GM12865 (cell line): ENCODE measurements around the gene GPR15LG.
A peak's percentile ranks its signal among the peaks of the same experiment; 100 is the strongest.

Source experiments
- DNase-seq: peaks from one replicate; pipeline ENCODE4 v3.0.0; 2010; ENCODE audit warnings: low read depth
- H3K4me3 ChIP-seq: 2 replicates; pipeline ENCODE4 v1.5.1; 2011; ENCODE audit warnings: mild to moderate bottlenecking, low read depth, low read length, control low read depth
- TF ChIP-seq, protein P1 (sequence below): IDR thresholded peaks from 2 replicates; pipeline ENCODE4 v1.5.1; 2011; ENCODE audit warnings: low read length, control low read depth, low read depth, inconsistent platforms; ENCODE audit not compliant: insufficient read depth; ENCODE audit errors: missing control alignments

Gene GPR15LG

GRCh38 chr10:84204122-84204521 is 30.5 kb downstream of the GPR15LG start:
- peak; percentile 60 for DNase-seq
- no peak overlapping the region for H3K4me3 ChIP-seq
- TF ChIP-seq, protein P1, sequence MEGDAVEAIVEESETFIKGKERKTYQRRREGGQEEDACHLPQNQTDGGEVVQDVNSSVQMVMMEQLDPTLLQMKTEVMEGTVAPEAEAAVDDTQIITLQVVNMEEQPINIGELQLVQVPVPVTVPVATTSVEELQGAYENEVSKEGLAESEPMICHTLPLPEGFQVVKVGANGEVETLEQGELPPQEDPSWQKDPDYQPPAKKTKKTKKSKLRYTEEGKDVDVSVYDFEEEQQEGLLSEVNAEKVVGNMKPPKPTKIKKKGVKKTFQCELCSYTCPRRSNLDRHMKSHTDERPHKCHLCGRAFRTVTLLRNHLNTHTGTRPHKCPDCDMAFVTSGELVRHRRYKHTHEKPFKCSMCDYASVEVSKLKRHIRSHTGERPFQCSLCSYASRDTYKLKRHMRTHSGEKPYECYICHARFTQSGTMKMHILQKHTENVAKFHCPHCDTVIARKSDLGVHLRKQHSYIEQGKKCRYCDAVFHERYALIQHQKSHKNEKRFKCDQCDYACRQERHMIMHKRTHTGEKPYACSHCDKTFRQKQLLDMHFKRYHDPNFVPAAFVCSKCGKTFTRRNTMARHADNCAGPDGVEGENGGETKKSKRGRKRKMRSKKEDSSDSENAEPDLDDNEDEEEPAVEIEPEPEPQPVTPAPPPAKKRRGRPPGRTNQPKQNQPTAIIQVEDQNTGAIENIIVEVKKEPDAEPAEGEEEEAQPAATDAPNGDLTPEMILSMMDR, result peak; percentile 79

GRCh38 chr10:84204610-84205009 is 31.0 kb downstream of the GPR15LG start:
- TF ChIP-seq, protein P1, result no peak
- no peak for DNase-seq
- H3K4me3 ChIP-seq, result no peak overlapping the region

DNA sequence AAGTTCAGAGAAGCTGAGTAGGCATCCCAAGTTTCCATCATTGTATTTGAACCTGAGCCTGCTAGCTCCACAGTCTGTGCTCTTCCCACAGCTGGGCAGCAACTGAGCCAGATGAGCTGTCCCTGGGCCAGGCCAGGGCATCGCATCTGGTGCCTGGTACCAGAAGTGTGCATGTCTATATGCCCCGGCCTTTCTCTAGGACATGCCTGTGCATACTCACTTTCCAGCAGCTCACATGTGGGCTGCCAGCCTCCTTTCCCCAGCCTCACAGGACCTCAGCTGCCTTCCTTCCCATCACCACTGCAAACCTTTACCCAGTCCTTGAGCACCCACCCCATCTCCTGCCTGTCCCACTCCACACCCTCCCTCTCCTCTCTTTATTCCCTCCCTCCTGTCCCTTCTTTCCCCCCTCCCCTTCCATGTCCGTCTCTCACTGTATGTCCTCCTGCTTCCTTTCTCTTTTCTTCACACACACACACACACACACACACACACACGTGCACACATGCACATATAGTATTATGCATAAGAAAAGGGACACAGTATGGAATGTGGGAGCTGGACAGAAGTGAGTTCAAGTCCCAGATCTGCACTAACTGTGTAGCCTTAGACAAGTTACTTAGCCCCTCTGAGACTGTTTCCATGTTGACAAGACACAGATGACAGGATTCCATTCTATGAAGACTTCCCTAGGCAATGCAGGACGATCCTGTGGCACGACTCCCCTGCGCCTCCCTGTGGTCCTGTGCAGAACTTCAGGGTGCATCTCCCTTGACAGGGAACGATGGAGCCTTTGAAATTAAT is 31.6 kb downstream of the GPR15LG start:
- peak; percentile 80 for DNase-seq
- H3K4me3 ChIP-seq, result no peak overlapping the region
- TF ChIP-seq, protein P1, result peak; percentile 97

DNA sequence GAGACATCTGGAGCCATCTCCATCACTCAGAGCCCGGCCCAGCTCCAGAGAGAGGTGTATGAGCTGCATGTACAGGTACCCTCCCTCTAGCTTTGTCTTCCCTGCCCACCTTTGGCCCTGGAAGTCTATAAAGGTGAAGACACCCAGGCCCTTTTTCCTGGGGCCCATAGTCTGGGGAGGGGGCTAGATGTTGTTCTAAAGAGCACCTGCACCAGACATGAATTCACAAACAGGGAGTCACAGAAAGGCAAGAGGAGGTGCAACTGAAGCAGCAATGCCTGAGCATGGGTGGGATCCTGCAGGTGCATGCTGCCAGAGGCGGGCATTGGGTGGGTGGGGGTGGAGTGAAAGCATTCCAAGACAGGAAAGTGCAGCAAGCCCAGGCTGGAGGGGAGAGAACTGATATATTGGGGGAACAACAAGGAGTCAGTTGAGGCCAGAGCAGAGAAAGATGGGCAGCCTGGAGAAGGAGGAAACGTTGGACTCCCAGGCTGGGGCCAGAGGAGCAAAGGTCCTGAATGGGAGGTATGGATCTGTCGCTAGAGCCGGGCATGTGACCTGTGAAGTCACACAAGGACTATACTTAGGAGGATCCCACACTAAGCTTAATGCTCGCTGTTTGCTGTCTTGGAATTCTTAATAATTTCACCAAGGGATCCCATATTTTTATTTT is 32.4 kb downstream of the GPR15LG start:
- TF ChIP-seq, protein P1, result no peak
- no peak for DNase-seq
- no peak overlapping the region for H3K4me3 ChIP-seq

DNA sequence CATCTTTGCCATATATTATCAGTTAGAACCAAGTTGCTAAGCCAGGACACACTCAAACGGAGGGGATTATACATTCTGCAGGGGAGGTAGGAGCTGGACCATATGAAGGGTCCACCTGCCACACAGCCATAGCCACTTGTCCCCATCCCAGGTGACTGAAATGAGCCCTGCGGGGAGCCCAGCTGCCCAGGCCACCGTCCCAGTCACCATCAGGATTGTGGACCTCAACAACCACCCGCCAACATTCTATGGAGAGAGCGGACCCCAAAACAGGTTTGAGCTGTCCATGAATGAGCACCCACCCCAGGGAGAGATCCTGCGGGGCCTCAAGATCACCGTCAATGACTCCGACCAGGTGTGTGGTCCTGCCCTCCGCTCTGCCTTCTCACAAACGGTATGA is 34.4 kb downstream of the GPR15LG start:
- DNase-seq, result no peak
- TF ChIP-seq, protein P1, result no peak
- H3K4me3 ChIP-seq, result no peak overlapping the region

DNA sequence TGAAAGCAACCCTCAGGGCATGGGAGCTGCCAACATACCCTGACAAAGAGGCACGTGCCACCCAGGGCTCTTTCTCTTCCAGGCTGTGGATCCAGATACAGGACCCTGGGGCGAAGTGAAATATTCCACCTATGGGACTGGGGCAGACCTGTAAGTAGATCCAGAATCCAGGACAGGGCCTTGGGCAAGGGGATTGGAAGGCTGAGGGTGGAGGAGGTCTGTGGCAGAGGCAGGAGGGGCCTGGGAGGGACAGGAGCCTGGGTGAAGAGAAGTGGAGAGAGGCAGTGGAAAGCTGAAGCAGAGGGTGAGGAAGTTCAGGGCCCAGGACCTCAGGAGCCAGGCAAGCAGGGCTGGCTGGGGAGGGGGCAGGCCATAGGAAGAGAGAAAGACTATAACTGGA is 38.0 kb downstream of the GPR15LG start:
- H3K4me3 ChIP-seq, result no peak overlapping the region
- TF ChIP-seq, protein P1, result no peak
- no peak for DNase-seq
